Measurements from ENCODE around the gene FTO. TPM values are rescaled to one million over a fixed set of nuclear protein-coding genes. Genes with fewer than 3 reads are reported as not detected.

The FTO gene
- total RNA-seq, 1 experiment from 2014 or later = 78.3 TPM

GRCh38 chr16:53998966-53999522, 295.1 kb downstream of the FTO start:
- H3K4me3 Mint-ChIP-seq (ENCODE audit: unreplicated experiment) = no peak overlapping the region

GRCh38 chr16:53999841-54000240, 295.9 kb downstream of the FTO start:
- intact Hi-C loops (cut with micrococcal nuclease; ENCODE audit: unreplicated experiment) = no loop called here
- Mint-ChIP-seq H3K27me3 (ENCODE audit: insufficient read depth, unreplicated experiment) (no peaks in the 10 kb centered on the region), H3K27ac (ENCODE audit: unreplicated experiment) (no peak overlapping the region), H3K36me3 (ENCODE audit: insufficient read depth, unreplicated experiment) (no peaks in the 10 kb centered on the region), H3K4me1 (ENCODE audit: low read depth, unreplicated experiment) (peaks cover 6% of the 10 kb centered on the region), H3K4me3 (ENCODE audit: unreplicated experiment) (no peak overlapping the region), H3K9me3 (ENCODE audit: unreplicated experiment) (peaks cover 11% of the 10 kb centered on the region)
- Histone ChIP-seq H3K4me1 (no peaks in the 10 kb centered on the region), H3K36me3 (ENCODE audit: control insufficient read depth, insufficient read depth, low read length) (no peaks in the 10 kb centered on the region), H3K27me3 (replicated peaks; ENCODE audit: control insufficient read depth, insufficient read depth, low read length) (no peaks in the 10 kb centered on the region), H3K4me3 (ENCODE audit: low read depth, low read length) (no peak overlapping the region), H3K9me3 (no peaks in the 10 kb centered on the region)
- DNase-seq = no peak
- ChIA-PET CTCF (no interaction called here), POLR2A (no interaction called here)
- TF ChIP-seq, protein P1, sequence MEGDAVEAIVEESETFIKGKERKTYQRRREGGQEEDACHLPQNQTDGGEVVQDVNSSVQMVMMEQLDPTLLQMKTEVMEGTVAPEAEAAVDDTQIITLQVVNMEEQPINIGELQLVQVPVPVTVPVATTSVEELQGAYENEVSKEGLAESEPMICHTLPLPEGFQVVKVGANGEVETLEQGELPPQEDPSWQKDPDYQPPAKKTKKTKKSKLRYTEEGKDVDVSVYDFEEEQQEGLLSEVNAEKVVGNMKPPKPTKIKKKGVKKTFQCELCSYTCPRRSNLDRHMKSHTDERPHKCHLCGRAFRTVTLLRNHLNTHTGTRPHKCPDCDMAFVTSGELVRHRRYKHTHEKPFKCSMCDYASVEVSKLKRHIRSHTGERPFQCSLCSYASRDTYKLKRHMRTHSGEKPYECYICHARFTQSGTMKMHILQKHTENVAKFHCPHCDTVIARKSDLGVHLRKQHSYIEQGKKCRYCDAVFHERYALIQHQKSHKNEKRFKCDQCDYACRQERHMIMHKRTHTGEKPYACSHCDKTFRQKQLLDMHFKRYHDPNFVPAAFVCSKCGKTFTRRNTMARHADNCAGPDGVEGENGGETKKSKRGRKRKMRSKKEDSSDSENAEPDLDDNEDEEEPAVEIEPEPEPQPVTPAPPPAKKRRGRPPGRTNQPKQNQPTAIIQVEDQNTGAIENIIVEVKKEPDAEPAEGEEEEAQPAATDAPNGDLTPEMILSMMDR (IDR thresholded peaks at IDR 0.05; ENCODE audit: insufficient read depth in 1 of 2, low read depth in 1 of 2, low read length in 1 of 2, severe bottlenecking in 1 of 2, unreplicated experiment in 1 of 2) = no peak
- no TSS peak for BruUV-seq (replicated peaks)

More at GRCh38 chr16:53998966-53999522, 295.1 kb downstream of the FTO start:
- H3K36me3 ChIP-seq (ENCODE audit: control insufficient read depth, insufficient read depth, low read length) = no peaks in the 10 kb centered on the region
- Mint-ChIP-seq H3K27ac (ENCODE audit: unreplicated experiment) (no peak overlapping the region), H3K4me1 (ENCODE audit: low read depth, unreplicated experiment) (peaks cover 6% of the 10 kb centered on the region), H3K36me3 (ENCODE audit: insufficient read depth, unreplicated experiment) (no peaks in the 10 kb centered on the region), H3K9me3 (ENCODE audit: unreplicated experiment) (peaks cover 11% of the 10 kb centered on the region), H3K27me3 (ENCODE audit: insufficient read depth, unreplicated experiment) (no peaks in the 10 kb centered on the region)
- H3K4me3 ChIP-seq (ENCODE audit: low read depth, low read length) = no peak overlapping the region
- CTCF ChIA-PET = no interaction called here
- H3K9me3 ChIP-seq = no peaks in the 10 kb centered on the region
- no peak for DNase-seq
- POLR2A ChIA-PET = no interaction called here
- intact Hi-C loops (cut with micrococcal nuclease; ENCODE audit: unreplicated experiment) = no loop called here
- H3K27me3 ChIP-seq (replicated peaks; ENCODE audit: control insufficient read depth, insufficient read depth, low read length) = no peaks in the 10 kb centered on the region
- H3K4me1 ChIP-seq = no peaks in the 10 kb centered on the region
- no TSS peak for BruUV-seq (replicated peaks)
- TF ChIP-seq, protein P1 (IDR thresholded peaks at IDR 0.05; ENCODE audit: insufficient read depth in 1 of 2, low read depth in 1 of 2, low read length in 1 of 2, severe bottlenecking in 1 of 2, unreplicated experiment in 1 of 2) = no peak

GRCh38 chr16:54000361-54000760, 296.4 kb downstream of the FTO start:
- no peak overlapping the region for H3K27ac Mint-ChIP-seq (ENCODE audit: unreplicated experiment)
- BruUV-seq (replicated peaks) = no TSS peak
- H3K4me1 Mint-ChIP-seq (ENCODE audit: low read depth, unreplicated experiment) = peaks cover 6% of the 10 kb centered on the region
- H3K4me3 Mint-ChIP-seq (ENCODE audit: unreplicated experiment) = no peak overlapping the region
- H3K4me3 ChIP-seq (ENCODE audit: low read depth, low read length) = no peak overlapping the region
- TF ChIP-seq, protein P1 (IDR thresholded peaks at IDR 0.05; ENCODE audit: insufficient read depth in 1 of 2, low read depth in 1 of 2, low read length in 1 of 2, severe bottlenecking in 1 of 2, unreplicated experiment in 1 of 2) = no peak
- CTCF ChIA-PET = no interaction called here
- no peaks in the 10 kb centered on the region for H3K27me3 ChIP-seq (replicated peaks; ENCODE audit: control insufficient read depth, insufficient read depth, low read length)
- H3K4me1 ChIP-seq = no peaks in the 10 kb centered on the region
- POLR2A ChIA-PET = no interaction called here
- H3K9me3 ChIP-seq = no peaks in the 10 kb centered on the region
- no peaks in the 10 kb centered on the region for H3K27me3 Mint-ChIP-seq (ENCODE audit: insufficient read depth, unreplicated experiment)
- peaks cover 11% of the 10 kb centered on the region for H3K9me3 Mint-ChIP-seq (ENCODE audit: unreplicated experiment)
- no peaks in the 10 kb centered on the region for H3K36me3 ChIP-seq (ENCODE audit: control insufficient read depth, insufficient read depth, low read length)
- no peaks in the 10 kb centered on the region for H3K36me3 Mint-ChIP-seq (ENCODE audit: insufficient read depth, unreplicated experiment)
- DNase-seq = no peak
- intact Hi-C loops (cut with micrococcal nuclease; ENCODE audit: unreplicated experiment) = no loop called here
